Heart right ventricle (tissue), 16 donors: Measurements from ENCODE around the gene SETD1B. TPM values are rescaled to one million over a fixed set of nuclear protein-coding genes. Genes with fewer than 3 reads are reported as not detected.

Experiments used
- ATAC-seq, 8 donors: fragments of 200-7000 bp; cut with Tn5 transposase; one replicate each; pipeline ENCODE4 v1.9.1; 2020; ENCODE audit warnings: mild to moderate bottlenecking in 8 of 8, moderate library complexity in 8 of 8, moderate number of reproducible peaks in 1 of 8
- DNase-seq, 2 donors: peaks; one replicate each; pipeline ENCODE4 v3.0.0-alpha.2; 2020
- H3K27ac ChIP-seq, 10 donors: fragments of 200-600 bp; sonication (generic) in 2 of 10; one replicate each; pipeline versions ENCODE4 v1.5.0 to v1.8.0; 2020 to 2022; ENCODE audit warnings: mild to moderate bottlenecking in 3 of 10
- H3K27me3 ChIP-seq, 7 donors: fragments of 200-600 bp; one replicate each; pipeline ENCODE4 v1.8.0; 2021 to 2022; ENCODE audit warnings: mild to moderate bottlenecking in 2 of 7
- H3K36me3 ChIP-seq, 9 donors: fragments of 200-600 bp; sonication (generic) in 1 of 9; one replicate each; pipeline versions ENCODE4 v1.5.0 to v1.8.0; 2020 to 2022; ENCODE audit warnings: mild to moderate bottlenecking in 2 of 9
- H3K4me1 ChIP-seq, 9 donors: fragments of 200-600 bp; sonication (generic) in 1 of 9; one replicate each; pipeline versions ENCODE4 v1.5.0 to v1.8.0; 2020 to 2022; ENCODE audit warnings: mild to moderate bottlenecking in 4 of 9
- H3K4me3 ChIP-seq, 10 donors: fragments of 200-600 bp; sonication (generic) in 2 of 10; one replicate each; pipeline versions ENCODE4 v1.5.0 to v1.8.0; 2020 to 2022; ENCODE audit warnings: mild to moderate bottlenecking in 7 of 10, moderate library complexity in 2 of 10
- H3K9me3 ChIP-seq, 11 donors: fragments of 200-600 bp in 10 of 11; sonication (generic) in 2 of 11; one replicate each; pipeline versions ENCODE4 v1.5.0 to v1.8.0; 2013 to 2022; ENCODE audit warnings: mild to moderate bottlenecking in 2 of 11, control low read depth in 1 of 11, moderate library complexity in 1 of 11
- CTCF ChIP-seq, 9 donors: fragments of 200-600 bp; sonication (generic) in 2 of 9; IDR thresholded peaks; one replicate each; pipeline versions ENCODE4 v1.5.0 to v1.8.0; 2021 to 2022; ENCODE audit warnings: antibody characterized with exemption in 9 of 9, mild to moderate bottlenecking in 5 of 9, moderate library complexity in 1 of 9
- WGBS, 2 donors: extraction: QIAGEN DNeasy Blood & Tissue Kit; methylation state at CpG; one replicate each; pipeline ENCODE4 v1.1.7; 2013; ENCODE audit warnings: inconsistent platforms in 1 of 2; 5-methylcytosine and 5-hydroxymethylcytosine counted together
- intact Hi-C, 10 donors: fragments of 100-400 bp; cut with DNase I; formaldehyde crosslinking; loops; one replicate each; pipeline versions ENCODE4 v1.11.1 to v1.14.2; 2022
- polyA plus RNA-seq, 2 donors: library from polyadenylated mRNA; stranded (reverse); fragments of 200-250 nt; gene quantifications; one replicate each; pipeline ENCODE4 v1.2.3, GENCODE V29; 2013
- total RNA-seq, 10 donors: library from RNA; stranded (reverse); fragmentation: NEBNext Ultra II Directional in 3 of 10; extraction: Animal tissue kit (Norgen Biotek cat#: 25700) in 3 of 10; gene quantifications; one replicate each; pipeline versions ENCODE4 v1.2.1 to v1.2.4, GENCODE V29; 2021 to 2023
- donor health status: Arrhythmogenic right ventricular cardiomyopathy.
- donor health status: ischemic (EF 13 %, LVEDD 7.1; RV severe dilation, severe dysfunction).
- donor health status: healthy with polysubstance abuse.
- donor health status: DM: no; HTN: yes; CAD: no.
- donor health status: DM: no; HTN: no; CAD: no.
- donor health status: ischemic (EF 25% LVEDD 6.9; RV normal size, moderate dysfunction).
- donor health status: ischemic (EF 25% LVEDD 5.7; RV mildly dilated, moderate dysfunction).
- donor health status: healthy.
- donor health status: DM: yes; HTN: yes; CAD: no.
- donor health status: Ischemic cardiomyopathy.
- donor health status: ischemic (EF 35%, LVEDD 5.7; RV mildly dilated, moderate dysfunction).
- donor health status: nonischemic (EF 11% LVEDD 7.7; RV severe dilation, severe dysfunction).
- donor health status: DM: yes; HTN: yes; CAD: no.
- donor health status: PGD.
- donor health status: ischemic (EF 29% LVEDD 5.4; RV normal size, mild dysfunction).
- donor health status: nonischemic (EF 23%, LVEDD 6.1; RV moderate dilation, normal function).

The SETD1B gene
- total and polyA plus RNA-seq, 12 donors: 2.8 to 14.8 (median 11.2) TPM

GRCh38 chr12:121802485-121802842, 1.3 kb upstream of the SETD1B start:
- no peak for TF ChIP-seq CTCF (IDR thresholded peaks at IDR 0.05)
- Histone ChIP-seq H3K36me3 (peaks cover 0 to 29% (median 0%) of the 10 kb centered on the region in 9 donors), H3K9me3 (no peaks in the 10 kb centered on the region), H3K4me3 (peak overlapping the region; percentile 39 to 87 (median 74)), H3K4me1 (peaks cover 31 to 59% (median 45%) of the 10 kb centered on the region in 9 donors), H3K27me3 (no peaks in the 10 kb centered on the region), H3K27ac (peak overlapping the region; percentile 98 to 100 (median 100))
- no peak for DNase-seq
- 0% methylated on average over 1 of the region's 1 CpG for WGBS, 2 donors
- no peak for ATAC-seq
- intact Hi-C loops: no loop called here

GRCh38 chr12:121802843-121803698, 738 bp upstream of the SETD1B start:
- WGBS, 2 donors: 0 to 1% methylated on average over 57 to 65 of the region's 65 CpGs
- Histone ChIP-seq H3K4me1 (peaks cover 25 to 54% (median 43%) of the 10 kb centered on the region in 9 donors), H3K4me3 (peak overlapping the region; percentile 54 to 87 (median 74)), H3K36me3 (peaks cover 0 to 29% (median 0%) of the 10 kb centered on the region in 9 donors), H3K27ac (peak overlapping the region; percentile 98 to 100 (median 100)), H3K27me3 (no peaks in the 10 kb centered on the region), H3K9me3 (no peaks in the 10 kb centered on the region)
- no peak for TF ChIP-seq CTCF (IDR thresholded peaks at IDR 0.05)
- peak; percentile 89 to 92 for DNase-seq
- peak; percentile 15 to 70 (median 58) for ATAC-seq
- intact Hi-C loops: no loop called here

GRCh38 chr12:121804417-121805111, 755 bp downstream of the SETD1B start:
- no peak for DNase-seq
- Histone ChIP-seq H3K4me3 (peak overlapping the region; percentile 65 to 87 (median 76)), H3K4me1 (peaks cover 13 to 40% (median 30%) of the 10 kb centered on the region in 9 donors), H3K9me3 (no peaks in the 10 kb centered on the region), H3K27ac (peak overlapping the region; percentile 90 to 100 (median 100)), H3K27me3 (no peaks in the 10 kb centered on the region), H3K36me3 (peaks cover 0 to 33% (median 6%) of the 10 kb centered on the region in 9 donors)
- intact Hi-C loops: no loop called here
- ATAC-seq: no peak
- 0 to 1% methylated on average over 59 to 63 of the region's 63 CpGs for WGBS, 2 donors
- TF ChIP-seq CTCF (IDR thresholded peaks at IDR 0.05): no peak

GRCh38 chr12:121805171-121806008, 1.6 kb downstream of the SETD1B start:
- intact Hi-C loops: no loop called here
- ATAC-seq (no peak), DNase-seq (no peak)
- peak overlapping the region; percentile 90 to 100 (median 100) for H3K27ac ChIP-seq
- peak overlapping the region; percentile 65 to 87 (median 76) for H3K4me3 ChIP-seq
- no peaks in the 10 kb centered on the region for H3K27me3 ChIP-seq
- H3K36me3 ChIP-seq: peaks cover 0 to 42% (median 12%) of the 10 kb centered on the region in 9 donors
- 1 to 2% methylated on average over 45 of the region's 45 CpGs for WGBS, 2 donors
- H3K4me1 ChIP-seq: peaks cover 14 to 42% (median 32%) of the 10 kb centered on the region in 9 donors
- TF ChIP-seq CTCF (IDR thresholded peaks at IDR 0.05): no peak
- H3K9me3 ChIP-seq: no peaks in the 10 kb centered on the region
